ENCODE data around the gene GATA6.

Gene GATA6

GRCh38 chr18:22161090-22161489 lies 8.3 kb upstream of the GATA6 start:
- Mint-ChIP-seq H3K4me1 (no peaks in the 10 kb centered on the region), H3K27ac (no peak overlapping the region), H3K36me3 (no peaks in the 10 kb centered on the region), H3K9me3 (no peaks in the 10 kb centered on the region), H3K27me3 (peaks cover 40% of the 10 kb centered on the region), H3K4me3 (no peak overlapping the region)
- ATAC-seq: no peak

- ATAC-seq: no peak
- peaks cover 65% of the 10 kb centered on the region for H3K27me3 Mint-ChIP-seq
- H3K36me3 Mint-ChIP-seq: no peaks in the 10 kb centered on the region
- H3K4me3 Mint-ChIP-seq: no peak overlapping the region
- H3K9me3 Mint-ChIP-seq: no peaks in the 10 kb centered on the region
- no peak overlapping the region for H3K27ac Mint-ChIP-seq
- no peaks in the 10 kb centered on the region for H3K4me1 Mint-ChIP-seq
Measured at GRCh38 chr18:22163416-22164161, 5.8 kb upstream of the GATA6 start.

GRCh38 chr18:22164337-22165048 lies 4.9 kb upstream of the GATA6 start:
- Mint-ChIP-seq H3K27ac (no peak overlapping the region), H3K4me3 (no peak overlapping the region), H3K36me3 (no peaks in the 10 kb centered on the region), H3K4me1 (peaks cover 5% of the 10 kb centered on the region), H3K27me3 (peaks cover 73% of the 10 kb centered on the region), H3K9me3 (no peaks in the 10 kb centered on the region)
- ATAC-seq: no peak

GRCh38 chr18:22165049-22165602 lies 4.3 kb upstream of the GATA6 start:
- Mint-ChIP-seq H3K4me3 (no peak overlapping the region), H3K4me1 (peaks cover 12% of the 10 kb centered on the region), H3K9me3 (no peaks in the 10 kb centered on the region), H3K27me3 (peaks cover 79% of the 10 kb centered on the region), H3K36me3 (no peaks in the 10 kb centered on the region), H3K27ac (no peak overlapping the region)
- ATAC-seq: no peak

GRCh38 chr18:22165603-22166068 lies 3.8 kb upstream of the GATA6 start:
- H3K36me3 Mint-ChIP-seq: no peaks in the 10 kb centered on the region
- ATAC-seq: no peak
- H3K27ac Mint-ChIP-seq: no peak overlapping the region
- no peaks in the 10 kb centered on the region for H3K9me3 Mint-ChIP-seq
- peaks cover 85% of the 10 kb centered on the region for H3K27me3 Mint-ChIP-seq
- H3K4me3 Mint-ChIP-seq: no peak overlapping the region
- H3K4me1 Mint-ChIP-seq: peaks cover 17% of the 10 kb centered on the region

- Mint-ChIP-seq H3K27me3 (peaks cover 91% of the 10 kb centered on the region), H3K9me3 (no peaks in the 10 kb centered on the region), H3K36me3 (no peaks in the 10 kb centered on the region), H3K27ac (no peak overlapping the region), H3K4me3 (no peak overlapping the region), H3K4me1 (peaks cover 23% of the 10 kb centered on the region)
- ATAC-seq: no peak
Measured at GRCh38 chr18:22166069-22166950, 3.1 kb upstream of the GATA6 start.

GRCh38 chr18:22167091-22167470 lies 2.3 kb upstream of the GATA6 start:
- H3K4me1 Mint-ChIP-seq: peaks cover 23% of the 10 kb centered on the region
- ATAC-seq: no peak
- peaks cover 84% of the 10 kb centered on the region for H3K27me3 Mint-ChIP-seq
- no peak overlapping the region for H3K4me3 Mint-ChIP-seq
- H3K36me3 Mint-ChIP-seq: no peaks in the 10 kb centered on the region
- no peak overlapping the region for H3K27ac Mint-ChIP-seq
- H3K9me3 Mint-ChIP-seq: no peaks in the 10 kb centered on the region

- no peak overlapping the region for H3K4me3 Mint-ChIP-seq
- no peak for ATAC-seq
- no peaks in the 10 kb centered on the region for H3K36me3 Mint-ChIP-seq
- peaks cover 23% of the 10 kb centered on the region for H3K4me1 Mint-ChIP-seq
- peaks cover 86% of the 10 kb centered on the region for H3K27me3 Mint-ChIP-seq
- H3K9me3 Mint-ChIP-seq: no peaks in the 10 kb centered on the region
- H3K27ac Mint-ChIP-seq: no peak overlapping the region
Measured at GRCh38 chr18:22167471-22168241, 1.7 kb upstream of the GATA6 start.

- Mint-ChIP-seq H3K36me3 (no peaks in the 10 kb centered on the region), H3K27me3 (peaks cover 90% of the 10 kb centered on the region), H3K4me1 (peaks cover 23% of the 10 kb centered on the region), H3K9me3 (no peaks in the 10 kb centered on the region), H3K4me3 (no peak overlapping the region), H3K27ac (no peak overlapping the region)
- no peak for ATAC-seq
Measured at GRCh38 chr18:22168360-22168921, 948 bp upstream of the GATA6 start.

GRCh38 chr18:22169889-22170420 lies 566 bp downstream of the GATA6 start:
- peaks cover 23% of the 10 kb centered on the region for H3K4me1 Mint-ChIP-seq
- H3K27ac Mint-ChIP-seq: no peak overlapping the region
- H3K9me3 Mint-ChIP-seq: no peaks in the 10 kb centered on the region
- H3K36me3 Mint-ChIP-seq: no peaks in the 10 kb centered on the region
- ATAC-seq: no peak
- H3K27me3 Mint-ChIP-seq: peaks cover 84% of the 10 kb centered on the region
- H3K4me3 Mint-ChIP-seq: peak overlapping the region; percentile 66

- Mint-ChIP-seq H3K4me1 (peaks cover 23% of the 10 kb centered on the region), H3K27me3 (peaks cover 77% of the 10 kb centered on the region), H3K36me3 (no peaks in the 10 kb centered on the region), H3K9me3 (no peaks in the 10 kb centered on the region), H3K27ac (no peak overlapping the region), H3K4me3 (peak overlapping the region; percentile 66)
- no peak for ATAC-seq
Measured at GRCh38 chr18:22170421-22171257, 1.2 kb downstream of the GATA6 start.

GRCh38 chr18:22171258-22172119 lies 2.1 kb downstream of the GATA6 start:
- Mint-ChIP-seq H3K4me1 (peaks cover 23% of the 10 kb centered on the region), H3K9me3 (no peaks in the 10 kb centered on the region), H3K36me3 (no peaks in the 10 kb centered on the region), H3K27me3 (peaks cover 69% of the 10 kb centered on the region), H3K4me3 (peak overlapping the region; percentile 29), H3K27ac (no peak overlapping the region)
- ATAC-seq: no peak
